ENCODE data around the gene MRFAP1.
"Not testable (repeated sequence)": the region's sequence is repeated elsewhere in the genome, so short reads cannot be mapped to it uniquely, and the experiment has no call there.

MRFAP1 gene

DNA sequence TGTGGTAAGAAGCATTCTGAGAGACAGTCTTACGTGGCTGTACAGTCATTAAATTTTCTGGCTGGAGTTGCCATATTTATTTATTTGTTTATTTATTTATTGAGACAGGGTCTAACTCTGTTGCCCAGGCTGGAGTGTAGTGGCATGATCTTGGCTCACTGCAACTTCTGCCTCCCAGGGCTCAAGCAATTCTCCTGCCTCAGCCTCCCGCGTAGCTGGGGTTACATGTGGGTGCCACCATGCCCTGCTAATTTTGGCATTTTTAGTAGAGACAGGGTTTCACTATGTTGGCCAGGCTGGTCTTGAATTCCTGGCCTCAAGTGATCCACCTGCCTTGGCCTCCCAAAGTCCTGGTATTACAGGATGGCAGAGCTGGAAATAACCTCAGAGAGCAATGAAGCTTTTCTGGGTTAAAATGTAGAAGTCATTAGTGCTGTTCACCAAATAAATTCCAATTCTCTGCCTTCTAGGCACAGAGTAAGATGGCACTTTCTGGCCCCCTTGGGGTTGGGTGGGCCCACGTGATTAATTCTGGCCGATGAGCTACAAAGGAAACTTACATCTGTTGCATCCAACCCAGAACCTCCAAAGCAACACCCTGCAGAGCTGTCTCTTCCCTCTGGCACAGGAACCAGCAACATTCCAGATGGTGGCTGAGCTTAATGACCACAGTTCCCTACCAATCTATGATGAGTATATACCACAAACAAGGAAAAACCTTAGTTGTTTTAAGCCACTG is 4.5 kb downstream of the MRFAP1 start:
- TF ChIP-seq, protein P1, sequence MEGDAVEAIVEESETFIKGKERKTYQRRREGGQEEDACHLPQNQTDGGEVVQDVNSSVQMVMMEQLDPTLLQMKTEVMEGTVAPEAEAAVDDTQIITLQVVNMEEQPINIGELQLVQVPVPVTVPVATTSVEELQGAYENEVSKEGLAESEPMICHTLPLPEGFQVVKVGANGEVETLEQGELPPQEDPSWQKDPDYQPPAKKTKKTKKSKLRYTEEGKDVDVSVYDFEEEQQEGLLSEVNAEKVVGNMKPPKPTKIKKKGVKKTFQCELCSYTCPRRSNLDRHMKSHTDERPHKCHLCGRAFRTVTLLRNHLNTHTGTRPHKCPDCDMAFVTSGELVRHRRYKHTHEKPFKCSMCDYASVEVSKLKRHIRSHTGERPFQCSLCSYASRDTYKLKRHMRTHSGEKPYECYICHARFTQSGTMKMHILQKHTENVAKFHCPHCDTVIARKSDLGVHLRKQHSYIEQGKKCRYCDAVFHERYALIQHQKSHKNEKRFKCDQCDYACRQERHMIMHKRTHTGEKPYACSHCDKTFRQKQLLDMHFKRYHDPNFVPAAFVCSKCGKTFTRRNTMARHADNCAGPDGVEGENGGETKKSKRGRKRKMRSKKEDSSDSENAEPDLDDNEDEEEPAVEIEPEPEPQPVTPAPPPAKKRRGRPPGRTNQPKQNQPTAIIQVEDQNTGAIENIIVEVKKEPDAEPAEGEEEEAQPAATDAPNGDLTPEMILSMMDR (IDR thresholded peaks at IDR 0.05; ENCODE audit: low read depth, low read length), result no peak
- H3K4me3 ChIP-seq (replicated peaks in 1 of 2; ENCODE audit: low read depth in 2 of 2, low read length in 2 of 2), result no peak overlapping the region
- DNase-seq (ENCODE audit: low read depth in 2 of 2), result no peak

DNA sequence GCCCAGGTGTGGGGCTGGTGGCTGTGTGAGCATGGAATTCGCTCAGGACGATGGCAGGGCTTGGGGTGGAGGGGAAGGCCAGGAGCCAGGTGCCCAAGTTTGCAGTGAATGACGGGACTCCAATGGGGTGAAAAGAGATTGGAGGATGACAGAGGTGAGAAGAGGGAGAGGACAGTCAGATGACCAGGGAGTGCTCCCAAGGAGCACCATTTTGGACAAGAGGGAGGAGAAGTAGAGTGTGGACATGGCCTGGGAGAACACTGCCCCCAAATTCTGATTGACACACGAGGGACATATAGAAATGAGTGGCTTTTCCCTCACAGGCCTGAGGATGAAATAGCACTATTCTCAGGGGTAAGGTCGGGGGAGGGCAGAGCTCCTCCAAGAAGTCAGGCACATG is 6.7 kb downstream of the MRFAP1 start:
- TF ChIP-seq, protein P1 (IDR thresholded peaks at IDR 0.05; ENCODE audit: low read depth, low read length), result no peak
- no peak for DNase-seq (ENCODE audit: low read depth in 2 of 2)
- no peak overlapping the region for H3K4me3 ChIP-seq (replicated peaks in 1 of 2; ENCODE audit: low read depth in 2 of 2, low read length in 2 of 2)

DNA sequence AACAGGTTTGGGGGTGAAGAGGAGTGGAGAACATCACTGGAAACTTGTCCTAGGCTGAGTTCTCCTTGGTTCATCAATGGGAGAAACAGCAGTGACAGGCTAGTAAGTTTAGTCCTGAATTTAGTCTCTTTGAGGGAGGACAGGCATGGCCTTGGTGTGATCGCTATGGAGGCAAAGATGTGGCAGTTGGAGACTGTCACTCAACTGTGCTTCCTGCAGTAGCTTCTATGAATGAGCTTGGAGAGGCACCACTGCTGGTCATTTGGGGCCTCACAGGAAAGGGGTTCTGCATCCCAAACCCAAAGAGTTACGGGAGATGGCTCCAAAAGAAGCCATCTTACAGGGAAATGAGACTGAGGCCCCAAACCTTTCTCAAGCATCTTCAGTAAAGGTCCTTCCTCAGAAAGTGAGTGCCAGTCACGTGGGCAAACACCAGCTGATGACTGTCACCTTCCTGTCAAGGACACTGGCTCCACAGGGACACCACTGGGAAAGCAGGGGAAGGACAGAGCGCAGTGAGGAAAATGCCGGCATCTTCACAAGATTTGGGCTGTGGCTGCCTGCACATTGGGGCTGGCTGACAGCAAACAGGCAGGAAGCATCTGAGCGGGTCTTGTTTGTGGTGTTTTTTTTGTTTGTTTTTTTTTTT is 7.2 kb downstream of the MRFAP1 start:
- TF ChIP-seq, protein P1 (IDR thresholded peaks at IDR 0.05; ENCODE audit: low read depth, low read length), result no peak
- no peak for DNase-seq (ENCODE audit: low read depth in 2 of 2)
- no peak overlapping the region for H3K4me3 ChIP-seq (replicated peaks in 1 of 2; ENCODE audit: low read depth in 2 of 2, low read length in 2 of 2)

DNA sequence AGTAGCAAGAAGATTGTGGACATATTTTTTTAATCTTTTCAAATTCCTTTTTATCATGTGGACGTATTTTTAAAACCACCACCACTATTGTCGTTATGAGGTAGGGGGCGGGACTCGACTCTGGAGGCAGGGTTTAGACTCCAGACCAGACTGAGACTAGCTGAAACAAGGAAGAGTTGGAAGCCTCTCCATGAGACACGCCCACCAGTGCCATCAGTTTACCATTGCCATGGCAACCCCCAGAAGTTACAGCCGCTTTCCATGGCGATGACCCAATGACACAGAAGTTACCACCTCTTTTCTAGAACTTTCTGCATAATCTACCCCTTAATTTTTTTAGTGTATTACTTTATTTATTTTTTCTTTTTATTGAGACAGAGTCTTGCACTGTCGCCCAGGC is 8.7 kb downstream of the MRFAP1 start:
- DNase-seq (ENCODE audit: low read depth in 2 of 2), result no peak
- TF ChIP-seq, protein P1 (IDR thresholded peaks at IDR 0.05; ENCODE audit: low read depth, low read length), result no peak
- H3K4me3 ChIP-seq (replicated peaks in 1 of 2; ENCODE audit: low read depth in 2 of 2, low read length in 2 of 2), result no peak overlapping the region

DNA sequence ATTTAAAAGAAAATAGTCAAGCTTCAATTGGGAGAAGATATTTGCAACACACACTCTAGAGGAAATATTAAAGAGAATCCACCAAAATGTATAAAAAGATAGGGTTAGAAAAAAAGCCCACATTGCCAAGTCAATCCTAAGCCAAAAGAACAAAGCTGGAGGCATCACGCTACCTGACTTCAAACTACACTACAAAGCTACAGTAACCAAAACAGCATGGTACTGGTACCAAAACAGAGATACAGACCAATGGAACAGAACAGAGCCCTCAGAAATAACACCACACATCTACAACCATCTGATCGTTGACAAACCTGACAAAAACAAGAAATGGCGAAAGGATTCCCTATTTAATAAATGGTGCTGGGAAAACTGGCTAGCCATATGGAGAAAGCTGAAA is 13.7 kb downstream of the MRFAP1 start:
- not testable (repeated sequence) for DNase-seq (ENCODE audit: low read depth in 2 of 2); H3K4me3 ChIP-seq (replicated peaks in 1 of 2; ENCODE audit: low read depth in 2 of 2, low read length in 2 of 2)

DNA sequence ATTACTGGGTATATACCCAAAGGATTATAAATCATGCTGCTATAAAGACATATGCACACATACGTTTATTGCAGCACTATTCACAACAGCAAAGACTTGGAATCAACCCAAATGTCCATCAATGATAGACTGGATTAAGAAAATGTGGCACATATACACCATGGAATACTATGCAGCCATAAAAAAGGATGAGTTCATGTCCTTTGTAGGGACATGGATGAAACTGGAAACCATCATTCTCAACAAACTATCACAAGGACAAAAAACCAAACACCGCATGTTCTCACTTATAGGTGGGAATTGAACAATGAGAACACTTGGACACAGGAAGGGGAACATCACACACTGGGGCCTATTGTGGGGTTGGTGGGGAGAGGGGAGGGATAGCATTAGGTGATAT is 14.8 kb downstream of the MRFAP1 start:
- not testable (repeated sequence) for H3K4me3 ChIP-seq (replicated peaks in 1 of 2; ENCODE audit: low read depth in 2 of 2, low read length in 2 of 2); DNase-seq (ENCODE audit: low read depth in 2 of 2)

DNA sequence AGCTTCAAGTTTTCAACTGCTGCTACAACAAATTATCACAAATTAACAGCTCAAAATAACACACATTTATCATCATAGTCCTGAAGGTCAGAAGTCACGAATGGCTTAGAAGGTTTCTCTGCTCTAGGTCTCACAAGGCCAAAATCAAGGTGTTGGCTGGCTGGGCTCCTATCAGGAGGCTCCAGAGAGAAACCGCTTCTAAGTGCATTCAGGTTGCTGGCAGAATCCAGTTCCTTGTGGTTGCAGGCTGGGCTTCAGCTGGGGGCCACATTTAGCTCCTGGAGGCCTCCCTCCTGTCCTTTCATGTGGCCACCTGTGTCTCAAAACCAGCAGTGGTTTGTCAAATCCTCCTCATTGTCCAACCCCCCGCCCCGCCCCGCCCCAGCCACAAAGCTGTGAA is 15.4 kb downstream of the MRFAP1 start:
- no peak for DNase-seq (ENCODE audit: low read depth in 2 of 2)
- no peak overlapping the region for H3K4me3 ChIP-seq (replicated peaks in 1 of 2; ENCODE audit: low read depth in 2 of 2, low read length in 2 of 2)
- TF ChIP-seq, protein P1 (IDR thresholded peaks at IDR 0.05; ENCODE audit: low read depth, low read length), result no peak

Measured in cardiac fibroblast (primary cell).